DMS114 treated with DMSO at 0.1 percent for 48 hours (cell line): ENCODE data around the gene CAMK1D.

ENCODE experiments used
- DNase-seq: peaks from one replicate; lab custom pipeline; 2025; ENCODE audit not compliant: unreplicated experiment; lab: John Stamatoyannopoulos, UW

Gene CAMK1D

GRCh38 chr10:12685261-12686058, 336.1 kb downstream of the CAMK1D start:
- DNase-seq, result no peak

DNA sequence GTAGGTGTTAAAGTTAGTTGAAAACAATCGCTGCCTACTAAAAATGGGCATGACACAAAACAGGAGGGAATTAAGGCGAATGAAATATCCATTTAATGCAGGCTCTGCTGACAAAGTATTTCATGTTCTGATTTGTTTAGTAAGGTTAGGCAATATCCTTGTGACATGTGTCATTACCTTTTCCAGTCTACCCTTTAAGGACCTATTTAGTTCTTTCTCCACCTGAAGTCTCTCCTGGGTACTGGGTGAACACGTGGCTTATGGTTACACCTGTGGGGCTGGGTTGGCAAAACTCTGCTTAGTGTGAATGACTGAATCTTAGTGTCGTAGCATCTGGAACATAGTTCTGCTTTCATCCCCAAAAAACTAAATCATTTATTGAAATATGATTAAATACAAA, 338.6 kb downstream of the CAMK1D start:
- no peak for DNase-seq

GRCh38 chr10:12689893-12690292, 340.5 kb downstream of the CAMK1D start:
- DNase-seq, result no peak

- no peak for DNase-seq
Observed at GRCh38 chr10:12690525-12691126, 341.3 kb downstream of the CAMK1D start.

DNA sequence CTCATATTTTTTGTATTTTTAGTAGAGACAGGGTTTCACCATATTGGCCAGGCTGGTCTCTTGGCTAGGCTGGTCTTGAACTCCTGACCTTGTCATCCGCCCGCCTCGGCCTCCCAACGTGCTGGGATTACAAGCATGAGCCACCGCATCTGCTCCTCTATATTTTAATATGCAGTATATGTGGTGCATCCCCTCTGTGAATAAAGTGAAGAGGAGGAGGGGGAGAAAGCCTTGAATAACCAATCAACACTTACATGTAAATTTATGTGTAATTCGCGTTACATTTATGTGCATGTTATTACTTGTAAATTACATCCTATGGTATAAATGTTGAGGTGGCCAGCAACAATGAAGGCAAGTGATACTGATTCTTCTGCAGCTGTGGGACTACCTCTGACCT, 342.2 kb downstream of the CAMK1D start:
- DNase-seq, result no peak

DNA sequence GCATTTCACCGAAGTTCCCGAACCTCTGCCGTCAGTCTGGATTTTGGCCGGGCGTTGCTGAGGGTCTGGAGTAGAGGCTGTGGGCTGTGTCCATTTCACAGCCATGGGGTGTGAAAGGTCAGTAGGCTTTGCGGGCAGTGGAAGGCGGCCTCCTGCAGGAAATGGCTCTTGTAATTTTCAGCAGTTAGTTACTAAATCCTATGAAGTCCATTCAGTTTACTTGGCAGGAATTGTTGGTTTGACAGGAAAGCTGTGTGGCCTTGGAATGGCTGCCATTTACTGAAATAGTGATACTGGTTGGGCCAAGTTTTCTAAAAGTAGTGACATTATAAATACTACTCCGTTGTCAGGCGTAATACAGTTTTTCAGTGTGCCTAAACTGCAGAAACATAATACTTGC, 348.4 kb downstream of the CAMK1D start:
- DNase-seq, result no peak

DNA sequence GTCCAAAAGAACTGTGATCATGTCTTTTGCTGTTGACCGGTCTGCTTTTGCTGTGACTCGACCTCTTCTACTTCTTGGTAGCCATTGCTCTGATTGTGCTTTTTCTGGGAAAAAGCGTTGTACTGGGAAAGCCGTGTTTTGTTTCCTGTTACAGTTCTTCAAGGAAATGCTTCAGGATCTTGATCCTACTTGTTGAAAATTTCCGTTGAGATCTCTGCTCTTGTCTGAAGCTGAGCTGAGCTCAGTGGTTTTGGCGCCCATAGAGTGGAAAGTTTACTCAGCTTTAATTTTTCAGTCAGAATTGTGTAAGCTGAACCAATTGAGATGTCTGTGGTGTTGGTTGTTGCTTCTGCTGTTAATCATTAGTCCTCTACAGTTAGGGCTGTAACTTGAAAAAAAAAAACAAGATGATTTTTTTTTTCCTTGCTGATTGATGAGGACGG, 349.9 kb downstream of the CAMK1D start:
- no peak for DNase-seq

GRCh38 chr10:12699781-12700556, 350.6 kb downstream of the CAMK1D start:
- no peak for DNase-seq

- no peak for DNase-seq
Observed at GRCh38 chr10:12700557-12700874, 351.2 kb downstream of the CAMK1D start.

- no peak for DNase-seq
Observed at GRCh38 chr10:12701696-12702095, 352.3 kb downstream of the CAMK1D start.

- no peak for DNase-seq
Observed at GRCh38 chr10:12702215-12702770, 352.9 kb downstream of the CAMK1D start.

GRCh38 chr10:12703126-12703525, 353.8 kb downstream of the CAMK1D start:
- DNase-seq, result no peak

- DNase-seq, result no peak
Observed at GRCh38 chr10:12703813-12704212, 354.5 kb downstream of the CAMK1D start.

- DNase-seq, result no peak
Observed at GRCh38 chr10:12704488-12704887, 355.1 kb downstream of the CAMK1D start.

- DNase-seq, result no peak
Observed at GRCh38 chr10:12705943-12706342, 356.6 kb downstream of the CAMK1D start.

DNA sequence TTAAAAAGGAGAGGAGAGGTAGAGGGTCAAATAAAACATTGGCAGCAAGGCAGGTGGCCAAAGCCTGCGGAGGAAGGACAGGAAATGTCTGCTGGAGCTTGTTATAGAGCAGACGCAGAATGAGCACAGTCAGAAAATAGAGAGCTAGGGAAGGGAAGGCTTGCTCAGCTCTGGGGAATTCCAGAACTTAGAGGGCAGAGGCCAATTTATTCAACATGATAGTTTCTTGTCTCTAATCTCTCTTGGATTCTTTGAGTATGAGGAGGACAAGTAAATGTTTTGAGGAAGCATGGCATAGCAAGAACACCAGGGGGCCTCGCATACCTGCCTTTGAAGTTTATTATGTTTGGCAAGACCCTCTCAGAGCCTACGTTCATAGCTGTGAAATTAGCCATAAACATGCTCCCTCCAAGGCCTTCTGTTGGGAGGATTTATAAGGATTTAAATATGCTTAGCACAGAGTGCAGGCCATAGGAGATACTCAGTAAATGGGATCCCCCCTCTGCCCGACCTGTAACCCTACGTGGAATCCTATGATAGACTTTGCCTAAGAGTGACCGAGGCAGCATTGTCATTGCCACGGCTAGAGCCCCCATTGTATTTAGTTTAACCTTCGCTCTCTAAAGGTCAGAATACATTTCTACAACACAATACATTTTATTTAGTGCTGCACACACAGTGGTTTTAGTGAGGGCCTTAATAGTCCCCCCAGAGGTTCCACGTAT, 358.3 kb downstream of the CAMK1D start:
- DNase-seq, result peak; percentile 7

DNA sequence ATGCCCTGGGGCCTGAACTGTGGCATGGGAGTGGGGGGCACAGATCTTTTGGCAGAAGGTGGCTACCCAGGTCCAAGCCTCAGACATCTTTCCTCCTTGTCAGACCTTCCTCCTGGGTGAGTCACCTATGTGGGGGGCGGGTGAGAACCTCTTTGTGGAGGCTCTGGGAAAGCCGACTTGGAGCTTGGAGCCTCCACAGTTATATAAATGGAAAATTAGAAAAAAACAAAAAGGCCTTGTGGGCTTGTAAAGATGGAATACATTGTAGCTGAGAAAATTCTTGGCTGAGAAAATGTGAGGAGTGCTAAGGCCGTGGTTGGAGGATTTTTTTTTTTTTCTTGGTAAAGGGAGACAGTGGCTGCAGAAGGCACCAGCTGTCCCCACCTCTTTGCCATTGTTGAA, 359.7 kb downstream of the CAMK1D start:
- no peak for DNase-seq

- no peak for DNase-seq
Observed at GRCh38 chr10:12709521-12709963, 360.2 kb downstream of the CAMK1D start.

- no peak for DNase-seq
Observed at GRCh38 chr10:12710157-12710556, 360.8 kb downstream of the CAMK1D start.

GRCh38 chr10:12710594-12711349, 361.4 kb downstream of the CAMK1D start:
- DNase-seq, result peak; percentile 82
